ENCODE data around the gene KSR2. TPM values are rescaled to one million over a fixed set of nuclear protein-coding genes. Genes with fewer than 3 reads are reported as not detected.
"Not testable (repeated sequence)": the region's sequence is repeated elsewhere in the genome, so short reads cannot be mapped to it uniquely, and the experiment has no call there.

Gene KSR2
- total RNA-seq, 1 donor from 2014 or later, result 0.25 TPM

- intact Hi-C loops (cut with DNase I), result no loop called here
These were observed 225.0 kb downstream of the KSR2 start for GRCh38 chr12:117743761-117744160.

GRCh38 chr12:117742721-117743120 lies 226.1 kb downstream of the KSR2 start:
- no peak for DNase-seq (ENCODE audit: extremely low spot score in 2 of 2)
- Histone ChIP-seq H3K27ac (no peak overlapping the region), H3K36me3 (no peaks in the 10 kb centered on the region), H3K9me3 (no peaks in the 10 kb centered on the region), H3K4me1 (no peaks in the 10 kb centered on the region), H3K4me3 (no peak overlapping the region), H3K27me3 (no peaks in the 10 kb centered on the region)
- intact Hi-C loops (cut with DNase I), result no loop called here
- no peak for TF ChIP-seq POLR2AphosphoS5 (IDR thresholded peaks at IDR 0.05; ENCODE audit: insufficient read depth in 1 of 2, low read depth in 1 of 2)
- TF ChIP-seq CTCF (IDR thresholded peaks at IDR 0.05), result no peak

More at GRCh38 chr12:117743761-117744160, 225.0 kb downstream of the KSR2 start:
- no peak for TF ChIP-seq CTCF (IDR thresholded peaks at IDR 0.05)
- Histone ChIP-seq H3K4me3 (no peak overlapping the region), H3K27ac (no peak overlapping the region), H3K27me3 (no peaks in the 10 kb centered on the region), H3K9me3 (no peaks in the 10 kb centered on the region), H3K4me1 (no peaks in the 10 kb centered on the region), H3K36me3 (no peaks in the 10 kb centered on the region)
- DNase-seq (ENCODE audit: extremely low spot score in 2 of 2), result no peak

GRCh38 chr12:117738233-117738632 lies 230.6 kb downstream of the KSR2 start:
- no peak for DNase-seq (ENCODE audit: extremely low spot score in 2 of 2)
- Histone ChIP-seq H3K27me3 (no peaks in the 10 kb centered on the region), H3K36me3 (no peaks in the 10 kb centered on the region), H3K4me3 (no peak overlapping the region), H3K27ac (no peak overlapping the region), H3K4me1 (no peaks in the 10 kb centered on the region), H3K9me3 (no peaks in the 10 kb centered on the region)
- intact Hi-C loops (cut with DNase I), result no loop called here
- no peak for TF ChIP-seq POLR2A (IDR thresholded peaks at IDR 0.05)

- TF ChIP-seq POLR2AphosphoS5 (IDR thresholded peaks at IDR 0.05; ENCODE audit: insufficient read depth in 1 of 2, low read depth in 1 of 2) (no peak), CTCF (IDR thresholded peaks at IDR 0.05) (no peak), POLR2A (IDR thresholded peaks at IDR 0.05) (no peak)
- no peaks in the 10 kb centered on the region for H3K36me3 ChIP-seq
- no peak overlapping the region for H3K4me3 ChIP-seq
- intact Hi-C loops (cut with DNase I), result no loop called here
- no peak for DNase-seq (ENCODE audit: extremely low spot score in 2 of 2)
- H3K27ac ChIP-seq, result no peak overlapping the region
- H3K4me1 ChIP-seq, result no peaks in the 10 kb centered on the region
- H3K9me3 ChIP-seq, result no peaks in the 10 kb centered on the region
- no peaks in the 10 kb centered on the region for H3K27me3 ChIP-seq
These were observed 235.3 kb downstream of the KSR2 start for GRCh38 chr12:117733549-117733805.

- no peak for DNase-seq (ENCODE audit: extremely low spot score in 2 of 2)
- intact Hi-C loops (cut with DNase I), result no loop called here
These were observed 235.8 kb downstream of the KSR2 start for GRCh38 chr12:117732761-117733548.

GRCh38 chr12:117731131-117731530 lies 237.7 kb downstream of the KSR2 start:
- H3K27ac ChIP-seq; H3K9me3 ChIP-seq; H3K4me3 ChIP-seq; H3K27me3 ChIP-seq; H3K4me1 ChIP-seq; H3K36me3 ChIP-seq; intact Hi-C loops (cut with DNase I); DNase-seq (ENCODE audit: extremely low spot score in 2 of 2): not testable (repeated sequence)

More at GRCh38 chr12:117732761-117733548, 235.8 kb downstream of the KSR2 start:
- Histone ChIP-seq H3K9me3 (no peaks in the 10 kb centered on the region), H3K27ac (no peak overlapping the region), H3K4me3 (no peak overlapping the region), H3K27me3 (no peaks in the 10 kb centered on the region), H3K36me3 (no peaks in the 10 kb centered on the region), H3K4me1 (no peaks in the 10 kb centered on the region)
- TF ChIP-seq CTCF (IDR thresholded peaks at IDR 0.05) (no peak), POLR2A (IDR thresholded peaks at IDR 0.05) (no peak), POLR2AphosphoS5 (IDR thresholded peaks at IDR 0.05; ENCODE audit: insufficient read depth in 1 of 2, low read depth in 1 of 2) (no peak)
